ENCODE measurements around the gene ANAPC7.
"Not testable (repeated sequence)": the region's sequence is repeated elsewhere in the genome, so short reads cannot be mapped to it uniquely, and the experiment has no call there.

The ANAPC7 gene

DNA sequence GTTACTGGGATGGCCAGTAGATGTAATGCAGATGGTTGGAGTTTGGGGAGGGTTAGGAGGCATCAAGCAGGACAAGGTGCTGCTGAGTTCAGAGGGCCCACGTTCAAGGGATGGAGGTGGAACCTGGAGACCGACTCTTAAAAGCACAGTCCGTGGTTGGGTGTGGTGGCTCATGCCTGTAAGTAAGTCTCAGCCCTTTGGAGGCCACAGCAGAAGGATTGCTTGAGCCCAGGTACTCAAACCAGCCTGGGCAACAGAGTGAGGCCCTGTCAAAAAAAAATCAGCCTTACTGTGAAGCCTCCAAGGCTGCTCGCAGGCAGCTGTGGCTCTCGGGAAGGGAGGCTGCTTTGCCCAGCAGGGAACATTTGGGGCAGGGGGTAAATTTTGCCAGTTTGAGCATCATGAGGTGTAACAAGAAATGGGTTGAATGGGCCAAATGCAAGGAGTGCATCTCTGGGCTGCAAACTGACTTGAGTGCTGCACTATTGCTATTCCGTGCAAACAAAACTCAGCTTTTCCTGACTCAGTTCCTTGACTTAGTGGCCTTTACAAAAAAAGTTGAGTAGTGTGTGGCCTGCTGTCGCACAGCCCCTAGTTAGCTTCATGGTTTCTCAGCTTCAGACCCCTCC lies 55.0 kb downstream of the ANAPC7 start:
- no peak for DNase-seq (ENCODE audit: low spot score)

DNA sequence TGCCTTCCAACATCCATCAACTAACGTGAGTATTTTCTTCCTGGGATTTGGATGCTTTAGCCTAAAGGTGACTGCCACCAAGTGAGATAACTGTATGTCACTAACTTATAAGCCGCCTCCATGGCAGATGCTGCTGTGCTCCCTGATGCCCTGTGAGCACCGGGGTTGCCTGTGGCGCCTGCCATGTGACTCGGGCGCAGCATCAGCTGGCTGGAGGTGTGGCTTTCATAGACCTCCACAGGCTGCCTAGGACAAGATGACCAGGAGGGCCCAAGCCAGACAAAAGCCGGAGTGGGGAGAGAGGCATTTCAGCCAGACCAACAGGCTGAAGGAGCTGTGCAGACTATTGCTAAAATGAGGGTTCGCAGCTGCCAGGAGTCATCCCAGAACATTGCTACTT lies 55.7 kb downstream of the ANAPC7 start:
- no peak for DNase-seq (ENCODE audit: low spot score)

GRCh38 chr12:110345963-110346362 lies 57.5 kb downstream of the ANAPC7 start:
- no peak for DNase-seq (ENCODE audit: low spot score)

GRCh38 chr12:110345176-110345661 lies 58.3 kb downstream of the ANAPC7 start:
- DNase-seq (ENCODE audit: low spot score) = peak; percentile 78

DNA sequence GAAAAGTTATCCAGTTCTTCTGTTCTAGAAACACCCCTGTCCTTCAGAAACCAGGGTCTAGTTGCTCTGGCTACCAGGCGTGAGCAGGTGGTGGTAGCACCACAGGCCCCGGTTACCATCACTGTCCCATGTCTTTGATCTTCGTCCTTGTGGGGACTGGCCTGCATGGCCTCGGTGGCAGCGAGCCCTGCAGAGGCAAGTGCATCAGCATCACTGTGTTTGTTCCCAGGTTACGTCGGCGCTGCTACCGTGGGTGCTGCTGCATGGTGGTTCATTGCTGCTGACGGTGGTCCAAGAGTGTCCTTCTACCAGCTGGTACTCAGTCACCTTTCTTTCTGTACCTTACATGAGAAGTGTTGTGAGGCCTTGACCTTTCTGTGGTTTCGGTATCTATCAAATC lies 58.9 kb downstream of the ANAPC7 start:
- no peak for DNase-seq (ENCODE audit: low spot score)

GRCh38 chr12:110343736-110344555 lies 59.6 kb downstream of the ANAPC7 start:
- no peak for DNase-seq (ENCODE audit: low spot score)

DNA sequence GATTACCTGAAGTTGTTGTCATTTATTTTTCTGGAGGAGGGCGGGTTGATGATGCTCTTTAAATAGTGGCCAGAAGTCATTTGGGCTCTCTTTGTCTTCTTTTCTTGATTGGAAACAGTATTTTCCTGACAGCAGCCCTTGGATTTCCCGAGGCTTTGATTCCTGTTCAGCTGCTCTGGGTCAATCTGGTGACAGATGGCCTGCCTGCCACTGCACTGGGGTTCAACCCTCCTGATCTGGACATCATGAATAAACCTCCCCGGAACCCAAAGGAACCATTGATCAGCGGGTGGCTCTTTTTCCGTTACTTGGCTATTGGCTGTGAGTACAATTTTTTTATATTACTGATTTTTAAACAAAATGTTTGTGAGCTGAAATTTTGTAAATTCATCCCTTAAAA lies 60.4 kb downstream of the ANAPC7 start:
- no peak for DNase-seq (ENCODE audit: low spot score)

- no peak for DNase-seq (ENCODE audit: low spot score)
Measured at GRCh38 chr12:110342157-110342556, 61.4 kb downstream of the ANAPC7 start.

GRCh38 chr12:110340706-110341105 lies 62.8 kb downstream of the ANAPC7 start:
- DNase-seq (ENCODE audit: low spot score) = no peak

- not testable (repeated sequence) for DNase-seq (ENCODE audit: low spot score)
Measured at GRCh38 chr12:110340261-110340660, 63.2 kb downstream of the ANAPC7 start.

DNA sequence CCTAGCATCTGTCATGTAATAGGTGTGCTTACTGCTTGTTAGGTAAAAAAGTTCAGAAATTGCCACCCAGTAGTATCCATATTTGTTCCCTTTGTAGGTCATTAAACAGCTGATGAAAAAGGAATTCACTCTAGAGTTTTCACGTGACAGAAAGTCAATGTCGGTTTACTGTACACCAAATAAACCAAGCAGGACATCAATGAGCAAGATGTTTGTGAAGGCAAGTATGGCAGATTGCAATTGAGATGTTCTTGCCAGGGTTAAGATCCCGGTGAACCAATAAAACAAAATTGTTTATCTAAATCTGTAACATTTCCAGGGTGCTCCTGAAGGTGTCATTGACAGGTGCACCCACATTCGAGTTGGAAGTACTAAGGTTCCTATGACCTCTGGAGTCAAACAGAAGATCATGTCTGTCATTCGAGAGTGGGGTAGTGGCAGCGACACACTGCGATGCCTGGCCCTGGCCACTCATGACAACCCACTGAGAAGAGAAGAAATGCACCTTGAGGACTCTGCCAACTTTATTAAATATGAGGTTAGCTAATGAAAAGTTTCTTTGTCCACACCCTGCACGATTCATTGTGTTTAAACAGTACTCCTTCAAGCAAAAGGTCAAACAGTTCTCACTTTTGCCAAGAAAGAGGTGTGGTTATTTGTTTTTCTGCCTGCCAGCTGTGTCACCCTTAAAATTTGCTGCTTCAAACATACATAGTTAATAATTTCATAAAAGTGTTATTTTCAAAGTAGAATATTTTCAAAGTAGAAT lies 64.1 kb downstream of the ANAPC7 start:
- DNase-seq (ENCODE audit: low spot score) = no peak

DNA sequence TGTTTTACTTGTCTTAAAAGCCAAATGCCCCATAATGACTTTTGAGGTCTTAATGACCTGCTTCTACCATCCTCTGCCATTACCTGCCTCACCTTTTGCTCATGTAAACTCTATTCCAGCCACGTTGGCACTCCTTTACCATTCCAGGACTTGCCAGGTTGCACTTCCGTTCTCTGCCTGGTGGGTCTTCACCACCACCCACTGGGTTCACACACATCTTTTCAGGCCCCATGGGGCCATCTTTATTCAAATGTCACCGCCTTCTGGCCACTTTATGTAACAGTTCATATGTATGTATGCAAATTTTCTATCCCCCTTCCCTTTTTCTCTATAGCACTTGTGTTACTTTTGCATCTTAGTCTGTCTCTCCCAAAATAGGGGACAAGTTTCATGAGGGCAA lies 64.8 kb downstream of the ANAPC7 start:
- no peak for DNase-seq (ENCODE audit: low spot score)

DNA sequence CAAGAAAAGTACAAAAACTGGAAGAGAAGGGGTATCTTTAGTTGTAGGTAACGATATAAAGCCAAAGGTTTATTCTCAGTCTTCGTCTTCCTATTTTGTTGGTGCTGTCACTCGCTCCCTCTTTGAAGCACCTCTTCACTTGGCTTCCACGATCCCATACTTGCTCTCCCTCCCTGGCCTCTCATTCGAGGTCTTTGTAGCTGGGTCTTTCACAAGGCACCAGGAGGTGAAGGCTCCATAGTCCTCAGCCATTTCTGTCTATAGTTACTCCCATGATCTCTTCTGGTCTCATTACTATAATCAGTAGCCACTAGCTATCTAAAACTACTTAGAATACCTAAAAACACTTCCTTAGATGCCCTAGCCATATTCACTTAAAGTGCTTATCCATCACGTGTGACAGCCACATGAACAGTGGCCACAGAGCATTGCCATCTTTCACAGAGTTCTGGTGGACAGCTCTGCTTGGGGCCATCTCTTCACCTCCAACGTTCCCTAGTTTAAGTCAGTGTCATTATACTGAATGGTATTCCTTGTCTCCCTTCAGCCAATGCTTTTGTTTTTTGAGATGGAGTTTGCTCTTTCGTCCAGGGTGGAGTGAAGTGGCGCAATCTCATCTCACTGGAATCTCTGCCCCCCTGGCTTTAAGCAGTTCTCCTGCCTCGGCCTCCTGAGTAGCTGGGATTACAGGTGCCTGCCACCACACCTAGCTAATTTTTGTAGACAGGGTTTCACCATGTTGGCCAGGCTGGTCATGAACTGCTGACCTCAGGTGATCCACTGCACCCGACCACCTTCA lies 65.4 kb downstream of the ANAPC7 start:
- DNase-seq (ENCODE audit: low spot score) = no peak

DNA sequence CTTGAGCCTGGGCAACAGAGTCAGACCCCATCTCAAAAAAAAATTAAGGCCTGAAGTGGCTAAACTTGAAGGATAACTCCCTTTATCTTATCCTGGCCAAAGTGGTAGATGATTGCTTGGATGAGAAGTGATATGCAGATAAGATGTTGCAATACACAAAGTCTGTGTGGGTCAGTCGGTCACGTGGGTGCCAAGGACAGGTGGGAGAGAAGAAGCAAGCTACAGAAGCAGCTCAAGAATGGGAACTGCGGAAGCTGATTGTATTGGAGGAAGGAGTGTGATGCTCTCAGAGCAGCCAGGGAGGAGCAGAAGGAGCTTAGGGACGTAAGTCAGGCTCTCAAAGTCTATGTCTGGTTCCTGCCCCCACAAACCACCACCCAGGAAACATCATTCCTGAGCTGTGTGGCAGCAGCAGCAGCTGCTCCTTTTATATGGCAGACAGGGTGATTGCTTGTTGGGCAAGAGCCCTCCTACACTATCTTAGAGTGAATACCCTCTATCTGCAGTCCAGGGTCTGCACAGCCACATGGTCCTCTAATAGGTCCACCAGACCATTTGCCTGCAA lies 67.9 kb downstream of the ANAPC7 start:
- DNase-seq (ENCODE audit: low spot score) = no peak

- no peak for DNase-seq (ENCODE audit: low spot score)
Measured at GRCh38 chr12:110333201-110333600, 70.3 kb downstream of the ANAPC7 start.

- no peak for DNase-seq (ENCODE audit: low spot score)
Measured at GRCh38 chr12:110330544-110330943, 73.0 kb downstream of the ANAPC7 start.

DNA sequence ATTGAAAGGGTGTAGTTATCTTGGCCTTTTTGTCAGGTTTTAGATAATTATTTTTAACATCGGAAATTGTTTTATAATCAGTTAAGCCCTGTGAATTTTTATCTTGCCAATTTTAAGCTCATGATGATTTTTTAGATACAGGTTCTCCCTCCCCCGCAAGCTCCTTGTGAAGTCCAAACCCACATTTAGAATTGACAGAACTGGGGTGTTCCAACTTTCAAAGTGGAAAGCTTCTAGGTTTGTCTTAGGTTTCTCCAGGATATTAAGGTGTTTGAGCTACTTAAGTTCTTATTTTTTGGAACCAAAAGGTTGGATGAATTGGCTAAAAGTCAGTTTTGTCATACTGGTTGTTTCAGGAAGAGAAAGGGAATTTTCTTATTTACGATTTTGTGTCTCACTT lies 73.4 kb downstream of the ANAPC7 start:
- no peak for DNase-seq (ENCODE audit: low spot score)

DNA sequence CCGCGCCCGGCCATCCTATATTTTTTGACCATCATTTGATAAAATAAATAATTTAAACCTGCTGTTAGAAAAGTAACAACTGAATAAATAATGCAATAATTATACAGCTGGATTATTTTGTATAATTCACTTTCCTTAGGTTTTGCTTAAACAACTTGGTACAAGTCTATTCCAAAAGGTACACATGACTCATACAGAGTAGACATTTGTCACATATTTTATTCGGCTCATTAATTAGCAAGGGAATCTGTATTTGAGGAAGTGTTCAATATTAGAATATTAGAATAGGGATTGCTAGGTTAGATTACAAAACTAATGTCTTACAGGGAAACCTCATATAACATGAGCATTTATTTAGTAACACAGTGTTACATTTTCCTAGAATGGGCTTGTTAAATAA lies 73.8 kb downstream of the ANAPC7 start:
- no peak for DNase-seq (ENCODE audit: low spot score)

Measured in HuH-7 (cell line).